Neural crest cell (in vitro differentiated cells): Measurements from ENCODE around the gene ESYT3. TPM values are rescaled to one million over a fixed set of nuclear protein-coding genes. Genes with fewer than 3 reads are reported as not detected.

ENCODE experiments used
- DNase-seq: peaks from one replicate; pipeline ENCODE4 v3.0.0; 2021; ENCODE audit warnings: low read depth, mixed read lengths, low spot score
- H3K27ac Mint-ChIP-seq: one replicate; pipeline ENCODE4 v1.8.0; 2021; ENCODE audit warnings: mild to moderate bottlenecking, mixed read lengths; ENCODE audit not compliant: unreplicated experiment
- H3K27me3 Mint-ChIP-seq: 2 replicates; pipeline ENCODE4 v1.8.0; 2021; ENCODE audit warnings: low read depth, mild to moderate bottlenecking, mixed read lengths
- H3K36me3 Mint-ChIP-seq: 2 replicates; pipeline ENCODE4 v1.8.0; 2021; ENCODE audit warnings: low read depth, mild to moderate bottlenecking, mixed read lengths
- H3K4me1 Mint-ChIP-seq: 2 replicates; pipeline ENCODE4 v1.8.0; 2021; ENCODE audit warnings: mixed read lengths
- H3K4me3 Mint-ChIP-seq: one replicate; pipeline ENCODE4 v1.8.0; 2021; ENCODE audit warnings: mild to moderate bottlenecking, mixed read lengths
- H3K9me3 Mint-ChIP-seq: 2 replicates; pipeline ENCODE4 v1.8.0; 2021; ENCODE audit warnings: mixed read lengths
- CTCF ChIP-seq: fragments of 200-600 bp; sonication (generic); conservative IDR thresholded peaks from 2 replicates; pipeline ENCODE4 v1.5.0; 2021; ENCODE audit warnings: antibody characterized with exemption, mild to moderate bottlenecking
- total RNA-seq: library from RNA; stranded (reverse); gene quantifications from 2 replicates; pipeline ENCODE4 v1.2.1, GENCODE V29; 2021

ESYT3 gene
- total RNA-seq, 1 donor from 2014 or later: 0.44 TPM

- Mint-ChIP-seq H3K36me3 (no peaks in the 10 kb centered on the region), H3K4me3 (no peak overlapping the region), H3K27ac (no peak overlapping the region), H3K9me3 (no peaks in the 10 kb centered on the region), H3K4me1 (peaks cover 5% of the 10 kb centered on the region), H3K27me3 (peaks cover 54% of the 10 kb centered on the region)
- no peak for TF ChIP-seq CTCF
- DNase-seq: no peak
These were observed 5.2 kb downstream of the ESYT3 start for GRCh38 chr3:138439646-138440045.

- Mint-ChIP-seq H3K9me3 (no peaks in the 10 kb centered on the region), H3K36me3 (no peaks in the 10 kb centered on the region), H3K27ac (no peak overlapping the region), H3K4me1 (peaks cover 5% of the 10 kb centered on the region), H3K4me3 (no peak overlapping the region), H3K27me3 (peaks cover 49% of the 10 kb centered on the region)
- TF ChIP-seq CTCF: no peak
- no peak for DNase-seq
These were observed 5.7 kb downstream of the ESYT3 start for GRCh38 chr3:138440121-138440521.

GRCh38 chr3:138440596-138440995 lies 6.2 kb downstream of the ESYT3 start:
- H3K36me3 Mint-ChIP-seq: no peaks in the 10 kb centered on the region
- H3K4me3 Mint-ChIP-seq: no peak overlapping the region
- peaks cover 5% of the 10 kb centered on the region for H3K4me1 Mint-ChIP-seq
- H3K27ac Mint-ChIP-seq: no peak overlapping the region
- no peak for DNase-seq
- H3K27me3 Mint-ChIP-seq: peaks cover 44% of the 10 kb centered on the region
- no peak for TF ChIP-seq CTCF
- H3K9me3 Mint-ChIP-seq: no peaks in the 10 kb centered on the region

- no peak overlapping the region for H3K4me3 Mint-ChIP-seq
- peaks cover 38% of the 10 kb centered on the region for H3K27me3 Mint-ChIP-seq
- H3K27ac Mint-ChIP-seq: no peak overlapping the region
- no peak for TF ChIP-seq CTCF
- H3K36me3 Mint-ChIP-seq: no peaks in the 10 kb centered on the region
- no peak for DNase-seq
- H3K4me1 Mint-ChIP-seq: peaks cover 5% of the 10 kb centered on the region
- no peaks in the 10 kb centered on the region for H3K9me3 Mint-ChIP-seq
These were observed 6.8 kb downstream of the ESYT3 start for GRCh38 chr3:138441256-138441655.

- Mint-ChIP-seq H3K36me3 (no peaks in the 10 kb centered on the region), H3K9me3 (no peaks in the 10 kb centered on the region), H3K4me1 (peaks cover 5% of the 10 kb centered on the region), H3K4me3 (no peak overlapping the region), H3K27ac (no peak overlapping the region), H3K27me3 (peaks cover 33% of the 10 kb centered on the region)
- DNase-seq: no peak
- no peak for TF ChIP-seq CTCF
These were observed 7.3 kb downstream of the ESYT3 start for GRCh38 chr3:138441742-138442141.

GRCh38 chr3:138442433-138442832 lies 8.0 kb downstream of the ESYT3 start:
- Mint-ChIP-seq H3K4me3 (no peak overlapping the region), H3K27me3 (peaks cover 26% of the 10 kb centered on the region), H3K4me1 (peaks cover 5% of the 10 kb centered on the region), H3K9me3 (no peaks in the 10 kb centered on the region), H3K27ac (no peak overlapping the region), H3K36me3 (no peaks in the 10 kb centered on the region)
- TF ChIP-seq CTCF: no peak
- DNase-seq: no peak
